DND-41 (cell line): Measurements from ENCODE around the gene OGDHL.

Source experiments
- ATAC-seq: fragments of 200-7000 bp; cut with Tn5 transposase; 3 replicates; pipeline ENCODE4 v1.9.1; 2021; ENCODE audit warnings: low read depth; ENCODE audit not compliant: insufficient read depth
- DNase-seq: peaks from one replicate; pipeline ENCODE4 v3.0.0-alpha.2; 2020
- H2AFZ ChIP-seq: 2 replicates; pipeline ENCODE4 v1.6.0; 2012; ENCODE audit warnings: low read depth, low read length
- H3K27ac ChIP-seq: 2 replicates; pipeline ENCODE4 v1.5.1; 2012; ENCODE audit warnings: low read length, inconsistent platforms
- H3K27me3 ChIP-seq: fragments of 200-600 bp; sonication (generic); 2 replicates; pipeline ENCODE4 v1.6.0; 2012; ENCODE audit warnings: low read length, mild to moderate bottlenecking, inconsistent platforms; ENCODE audit not compliant: insufficient read depth, poor library complexity
- H3K36me3 ChIP-seq: 2 replicates; pipeline ENCODE4 v1.5.1; 2012; ENCODE audit warnings: low read length, inconsistent platforms; ENCODE audit not compliant: insufficient read depth
- H3K4me1 ChIP-seq: 2 replicates; pipeline ENCODE4 v1.5.1; 2012; ENCODE audit warnings: mild to moderate bottlenecking, low read length; ENCODE audit not compliant: insufficient read depth
- H3K4me2 ChIP-seq: 2 replicates; pipeline ENCODE4 v1.6.0; 2012; ENCODE audit warnings: mild to moderate bottlenecking, moderate library complexity, low read length, inconsistent platforms; ENCODE audit not compliant: insufficient read depth
- H3K4me3 ChIP-seq, 2 experiments: fragments of 200-600 bp in 1 of 2; shearing (Covaris generic) in 1 of 2; 2 replicates each; pipeline ENCODE4 v1.5.1; 2012 to 2016; ENCODE audit warnings: inconsistent platforms in 2 of 2, low read length in 2 of 2, mild to moderate bottlenecking in 2 of 2, low read depth in 1 of 2, moderate library complexity in 1 of 2
- H3K79me2 ChIP-seq: 2 replicates; pipeline ENCODE4 v1.6.0; 2012; ENCODE audit warnings: low read length, inconsistent platforms; ENCODE audit not compliant: insufficient read depth
- H3K9ac ChIP-seq: 2 replicates; pipeline ENCODE4 v1.6.0; 2012; ENCODE audit warnings: low read depth, mild to moderate bottlenecking, inconsistent platforms, low read length, moderate library complexity
- H3K9me3 ChIP-seq: 2 replicates; pipeline ENCODE4 v1.5.1; 2012; ENCODE audit warnings: low read length, moderate library complexity, mild to moderate bottlenecking, inconsistent platforms; ENCODE audit not compliant: insufficient read depth, severe bottlenecking
- H4K20me1 ChIP-seq: 2 replicates; pipeline ENCODE4 v1.6.0; 2012; ENCODE audit warnings: low read length; ENCODE audit not compliant: insufficient read depth
- EZH2 ChIP-seq: IDR thresholded peaks from 3 replicates; pipeline ENCODE4 v1.6.1; 2012; ENCODE audit warnings: borderline replicate concordance, low read depth, mild to moderate bottlenecking, moderate library complexity, low read length, inconsistent platforms; ENCODE audit not compliant: severe bottlenecking
- TF ChIP-seq, protein P1 (sequence below): IDR thresholded peaks from 2 replicates; pipeline ENCODE4 v1.5.1; 2012; ENCODE audit warnings: borderline replicate concordance, low read length, moderate library complexity, mild to moderate bottlenecking; ENCODE audit not compliant: poor library complexity, severe bottlenecking; ENCODE audit errors: extremely low read depth

OGDHL gene

DNA sequence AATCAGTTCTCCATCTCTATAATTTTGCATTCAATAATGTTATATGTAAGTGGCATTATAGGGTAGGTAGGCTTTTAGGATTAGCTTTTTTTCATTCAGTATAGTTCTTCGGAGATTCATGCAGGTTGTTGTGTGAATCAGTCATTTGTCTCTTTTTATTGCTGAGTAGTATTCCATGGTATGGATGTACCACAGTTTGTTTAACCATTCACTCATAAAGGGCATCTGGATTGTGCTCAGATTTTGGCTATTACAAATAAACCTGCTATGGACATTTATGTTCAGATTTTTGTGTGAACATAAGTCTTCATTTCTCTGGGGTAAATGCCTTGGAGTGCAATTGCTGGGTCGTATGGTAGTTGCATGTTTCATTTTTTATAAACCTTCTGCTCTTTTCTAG is 4.4 kb upstream of the OGDHL start:
- H3K27me3 ChIP-seq, result no peaks in the 10 kb centered on the region
- H3K27ac ChIP-seq, result no peak overlapping the region
- no peak for ATAC-seq
- no peak for DNase-seq
- H3K9me3 ChIP-seq, result no peaks in the 10 kb centered on the region
- no peaks in the 10 kb centered on the region for H3K79me2 ChIP-seq
- no peak for TF ChIP-seq EZH2
- TF ChIP-seq, protein P1, sequence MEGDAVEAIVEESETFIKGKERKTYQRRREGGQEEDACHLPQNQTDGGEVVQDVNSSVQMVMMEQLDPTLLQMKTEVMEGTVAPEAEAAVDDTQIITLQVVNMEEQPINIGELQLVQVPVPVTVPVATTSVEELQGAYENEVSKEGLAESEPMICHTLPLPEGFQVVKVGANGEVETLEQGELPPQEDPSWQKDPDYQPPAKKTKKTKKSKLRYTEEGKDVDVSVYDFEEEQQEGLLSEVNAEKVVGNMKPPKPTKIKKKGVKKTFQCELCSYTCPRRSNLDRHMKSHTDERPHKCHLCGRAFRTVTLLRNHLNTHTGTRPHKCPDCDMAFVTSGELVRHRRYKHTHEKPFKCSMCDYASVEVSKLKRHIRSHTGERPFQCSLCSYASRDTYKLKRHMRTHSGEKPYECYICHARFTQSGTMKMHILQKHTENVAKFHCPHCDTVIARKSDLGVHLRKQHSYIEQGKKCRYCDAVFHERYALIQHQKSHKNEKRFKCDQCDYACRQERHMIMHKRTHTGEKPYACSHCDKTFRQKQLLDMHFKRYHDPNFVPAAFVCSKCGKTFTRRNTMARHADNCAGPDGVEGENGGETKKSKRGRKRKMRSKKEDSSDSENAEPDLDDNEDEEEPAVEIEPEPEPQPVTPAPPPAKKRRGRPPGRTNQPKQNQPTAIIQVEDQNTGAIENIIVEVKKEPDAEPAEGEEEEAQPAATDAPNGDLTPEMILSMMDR, result no peak
- no peak overlapping the region for H3K4me2 ChIP-seq
- no peaks in the 10 kb centered on the region for H4K20me1 ChIP-seq
- H3K9ac ChIP-seq, result no peak overlapping the region
- no peaks in the 10 kb centered on the region for H3K36me3 ChIP-seq
- H3K4me1 ChIP-seq, result peaks cover 8% of the 10 kb centered on the region
- no peak overlapping the region for H2AFZ ChIP-seq
- no peak overlapping the region for H3K4me3 ChIP-seq

DNA sequence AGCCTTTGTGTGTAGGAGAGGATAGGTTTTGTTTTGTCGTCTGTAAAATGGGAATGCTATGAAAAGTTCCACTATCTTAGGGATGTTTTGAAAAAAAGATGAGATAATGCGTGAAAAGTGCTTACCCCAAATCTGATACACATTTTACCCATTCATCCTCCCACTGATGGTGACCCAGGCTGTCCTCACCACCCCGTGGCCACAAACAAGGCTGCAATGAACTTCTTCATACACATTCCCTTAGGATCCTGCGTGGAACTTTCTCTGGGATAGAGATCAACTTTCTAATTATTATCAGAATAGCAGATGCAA is 399 bp upstream of the OGDHL start:
- Histone ChIP-seq H2AFZ (no peak overlapping the region), H4K20me1 (no peaks in the 10 kb centered on the region; the same call in 1 of the 2 replicates), H3K79me2 (no peaks in the 10 kb centered on the region), H3K4me3 (peak overlapping the region in 1 of 2 experiments; percentile 59; a peak in 2 of 4 replicates), H3K36me3 (no peaks in the 10 kb centered on the region), H3K27me3 (no peaks in the 10 kb centered on the region), H3K9me3 (no peaks in the 10 kb centered on the region), H3K4me2 (peak overlapping the region; percentile 66), H3K27ac (no peak overlapping the region), H3K4me1 (peaks cover 10% of the 10 kb centered on the region), H3K9ac (no peak overlapping the region)
- TF ChIP-seq, protein P1, result no peak
- TF ChIP-seq EZH2, result no peak
- DNase-seq (no peak), ATAC-seq (no peak)

DNA sequence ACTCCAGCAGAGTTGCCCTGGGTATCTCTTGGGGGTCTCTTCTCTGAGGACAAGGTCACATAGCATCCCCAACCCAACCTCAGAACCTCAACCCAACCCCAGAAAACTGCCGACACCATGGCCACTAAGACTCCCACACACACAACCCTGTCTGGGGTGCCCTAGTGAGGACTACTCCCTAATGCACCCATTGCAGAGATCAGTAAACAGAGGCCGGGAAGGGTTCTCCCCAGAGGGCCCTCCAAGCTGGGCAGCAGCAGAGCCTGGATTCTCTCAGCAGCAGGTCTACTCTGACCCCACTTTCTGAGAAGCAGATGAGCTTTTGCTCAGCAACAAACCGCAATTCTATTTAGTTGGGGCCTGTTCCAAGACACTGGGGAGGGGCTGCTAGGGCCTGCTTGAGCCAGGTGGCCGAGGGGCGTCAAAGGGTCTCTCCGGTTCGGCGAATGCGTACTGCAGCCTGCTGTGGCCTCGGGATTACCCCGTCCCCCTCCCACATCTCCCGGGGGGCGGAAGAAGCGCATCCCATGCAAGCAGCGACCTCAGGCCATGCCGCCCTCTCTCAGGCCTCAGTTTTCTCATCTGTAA is 828 bp downstream of the OGDHL start:
- H3K4me3 ChIP-seq, result peak overlapping the region in 1 of 2 experiments; percentile 59; a peak in 2 of 4 replicates
- TF ChIP-seq EZH2, result no peak
- TF ChIP-seq, protein P1, result no peak
- H3K4me2 ChIP-seq, result peak overlapping the region; percentile 66
- no peaks in the 10 kb centered on the region; the same call in 1 of the 2 replicates for H4K20me1 ChIP-seq
- H3K36me3 ChIP-seq, result no peaks in the 10 kb centered on the region
- H2AFZ ChIP-seq, result no peak overlapping the region
- no peak overlapping the region for H3K27ac ChIP-seq
- DNase-seq (no peak), ATAC-seq (no peak)
- peaks cover 10% of the 10 kb centered on the region for H3K4me1 ChIP-seq
- H3K79me2 ChIP-seq, result no peaks in the 10 kb centered on the region
- H3K9me3 ChIP-seq, result no peaks in the 10 kb centered on the region
- peak overlapping the region; percentile 48; the same call in 1 of the 2 replicates for H3K9ac ChIP-seq
- H3K27me3 ChIP-seq, result no peaks in the 10 kb centered on the region

DNA sequence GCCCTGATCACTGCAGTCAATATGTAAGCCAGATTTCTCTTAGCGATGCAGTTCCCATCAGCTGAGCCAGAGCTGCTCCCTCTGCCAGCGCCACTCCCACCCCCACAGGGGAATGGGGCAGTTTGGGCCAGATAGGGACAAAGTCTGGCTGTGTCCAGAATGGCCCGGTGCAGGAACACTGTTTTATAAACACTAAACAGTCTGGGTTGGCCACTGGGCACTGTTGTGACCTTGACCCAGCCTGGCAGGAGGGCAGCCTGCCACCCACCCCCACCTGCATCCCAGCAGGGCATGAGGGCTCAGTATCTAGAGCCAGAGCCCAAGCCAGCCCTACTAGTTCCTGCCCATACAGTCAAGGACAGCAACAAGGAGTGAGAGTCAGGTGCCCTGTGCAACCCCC is 1.3 kb downstream of the OGDHL start:
- DNase-seq (no peak), ATAC-seq (no peak)
- H3K9ac ChIP-seq, result no peak overlapping the region
- H3K27ac ChIP-seq, result no peak overlapping the region
- no peaks in the 10 kb centered on the region for H3K36me3 ChIP-seq
- H3K27me3 ChIP-seq, result no peaks in the 10 kb centered on the region
- H2AFZ ChIP-seq, result no peak overlapping the region
- TF ChIP-seq, protein P1, result no peak
- TF ChIP-seq EZH2, result no peak
- no peak overlapping the region for H3K4me2 ChIP-seq
- H3K4me1 ChIP-seq, result peaks cover 10% of the 10 kb centered on the region
- no peaks in the 10 kb centered on the region for H3K79me2 ChIP-seq
- H3K9me3 ChIP-seq, result no peaks in the 10 kb centered on the region
- H3K4me3 ChIP-seq, result no peak overlapping the region
- H4K20me1 ChIP-seq, result no peaks in the 10 kb centered on the region; the same call in 1 of the 2 replicates
